GM19351 (cell line): ENCODE results near the gene CENPW.

ENCODE experiments used
- ATAC-seq: cut with Tn5 transposase; IDR thresholded peaks from one replicate; pipeline ENCODE4 v1.9.1; 2021; ENCODE audit warnings: mild to moderate bottlenecking, moderate library complexity; ENCODE audit not compliant: unreplicated experiment

Gene CENPW

GRCh38 chr6:126372626-126373025, 32.7 kb downstream of the CENPW start:
- ATAC-seq, result no peak

GRCh38 chr6:126373344-126373743, 33.4 kb downstream of the CENPW start:
- ATAC-seq, result no peak

DNA sequence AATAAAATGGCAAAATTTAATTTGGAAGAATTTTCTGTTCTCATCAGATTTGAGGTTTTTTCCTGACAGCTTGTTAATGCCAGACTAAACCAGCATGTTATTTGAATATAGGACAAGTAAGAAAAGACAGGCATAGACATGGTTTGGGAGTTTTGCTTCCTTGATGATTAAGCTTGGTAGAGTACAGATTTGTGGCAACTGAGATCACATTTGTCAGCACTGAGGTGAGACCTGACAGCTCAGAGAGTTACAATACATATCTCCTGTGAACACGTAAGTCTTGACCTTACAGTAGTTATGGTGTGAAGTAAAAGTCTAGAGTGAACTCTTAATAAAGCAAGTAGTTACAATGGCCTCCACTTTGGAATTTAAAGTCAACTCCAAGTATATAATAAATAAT, 34.5 kb downstream of the CENPW start:
- no peak for ATAC-seq

GRCh38 chr6:126376682-126377081, 36.8 kb downstream of the CENPW start:
- ATAC-seq, result no peak

GRCh38 chr6:126377594-126378153, 37.8 kb downstream of the CENPW start:
- ATAC-seq, result no peak

DNA sequence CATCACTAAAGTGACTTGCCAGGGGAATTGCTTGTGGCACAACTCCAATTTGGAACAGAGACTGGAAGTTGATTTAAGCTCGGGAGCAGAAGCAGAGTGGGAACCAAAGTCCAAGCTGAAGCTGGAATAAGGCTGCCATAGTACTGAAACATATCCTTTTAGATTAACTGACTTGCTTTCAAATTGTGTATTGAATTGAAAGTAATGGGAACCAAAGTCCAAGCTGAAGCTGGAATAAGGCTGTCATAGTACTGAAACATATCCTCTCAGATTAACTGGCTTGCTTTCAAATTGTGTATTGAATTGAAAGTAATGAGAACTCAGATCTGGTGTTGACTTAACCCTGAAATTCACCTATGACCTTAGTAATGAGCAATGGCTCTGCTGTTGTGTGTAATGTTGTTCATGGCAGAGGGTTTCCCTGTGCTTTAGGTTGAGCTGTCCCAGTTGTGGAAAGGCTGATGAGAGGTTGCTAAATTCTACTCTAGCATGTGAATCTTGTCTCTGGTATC, 40.2 kb downstream of the CENPW start:
- ATAC-seq, result no peak

- no peak for ATAC-seq
Measured at GRCh38 chr6:126381498-126381897, 41.6 kb downstream of the CENPW start.

DNA sequence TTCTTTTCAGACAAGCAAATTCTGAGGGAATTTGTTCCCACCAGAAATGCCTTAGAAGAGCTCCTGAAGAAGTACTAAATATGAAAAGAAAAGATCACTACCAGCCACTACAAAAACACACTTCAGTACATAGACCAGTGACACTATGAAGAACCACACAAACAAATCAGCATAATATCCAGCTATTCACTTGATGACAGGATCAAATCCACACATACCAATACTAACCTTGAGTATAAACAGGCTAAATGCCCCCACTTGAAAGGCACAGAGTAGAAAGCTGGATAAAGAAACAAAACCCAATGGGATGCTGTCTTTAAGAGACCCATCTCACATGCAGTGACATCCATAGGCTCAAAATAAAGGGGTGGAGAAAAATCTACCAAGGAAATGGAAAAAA, 43.3 kb downstream of the CENPW start:
- ATAC-seq, result no peak

DNA sequence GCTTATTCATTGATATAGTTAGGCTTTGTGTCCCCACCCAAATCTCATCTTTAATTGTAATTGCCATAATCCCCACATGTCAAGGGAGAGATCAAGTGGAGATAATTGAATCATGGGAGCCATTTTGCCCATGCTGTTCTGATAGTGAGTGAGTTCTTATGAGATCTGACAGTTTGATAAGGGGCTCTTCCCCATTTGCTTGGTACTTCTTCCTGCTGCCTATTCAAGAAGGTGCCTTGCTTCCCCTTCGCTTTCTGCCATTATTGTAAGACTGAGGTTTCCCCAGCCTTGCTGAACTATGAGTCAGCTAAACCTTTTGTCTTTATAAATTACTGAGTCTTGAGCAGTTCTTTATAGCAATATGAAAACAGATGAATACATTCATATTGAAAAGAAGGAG, 45.6 kb downstream of the CENPW start:
- no peak for ATAC-seq

GRCh38 chr6:126388104-126388598, 48.2 kb downstream of the CENPW start:
- ATAC-seq, result no peak

- no peak for ATAC-seq
Measured at GRCh38 chr6:126396131-126396530, 56.2 kb downstream of the CENPW start.
